BE2C (cell line): ENCODE results near the gene LYAR.
"Not testable (repeated sequence)": the region's sequence is repeated elsewhere in the genome, so short reads cannot be mapped to it uniquely, and the experiment has no call there.

Experiments used
- DNase-seq: peaks from one replicate; pipeline ENCODE4 v3.0.0-alpha.2; 2020
- H3K27me3 ChIP-seq: fragments of 250-450 bp; sonication (Bioruptor Pico); 2 replicates; pipeline ENCODE4 v1.5.1; 2020; ENCODE audit warnings: mild to moderate bottlenecking
- H3K36me3 ChIP-seq: fragments of 250-450 bp; sonication (Bioruptor Pico); 2 replicates; pipeline ENCODE4 v1.5.1; 2020; ENCODE audit warnings: mild to moderate bottlenecking
- H3K4me1 ChIP-seq: fragments of 250-450 bp; sonication (Bioruptor Pico); 2 replicates; pipeline ENCODE4 v1.5.1; 2020
- H3K4me3 ChIP-seq: 2 replicates; pipeline ENCODE4 v1.5.1; 2011; ENCODE audit warnings: low read depth, low read length
- H3K9me3 ChIP-seq: fragments of 250-450 bp; sonication (Bioruptor Pico); 2 replicates; pipeline ENCODE4 v1.5.1; 2020
- CTCF ChIP-seq: IDR thresholded peaks from 2 replicates; pipeline ENCODE4 v1.5.1; 2012; ENCODE audit warnings: mild to moderate bottlenecking, low read depth, low read length

Gene LYAR

GRCh38 chr4:4268776-4269175, 21.2 kb downstream of the LYAR start:
- TF ChIP-seq CTCF = no peak
- Histone ChIP-seq H3K27me3 (no peaks in the 10 kb centered on the region), H3K4me3 (no peak overlapping the region), H3K4me1 (no peaks in the 10 kb centered on the region), H3K36me3 (peaks cover 35% of the 10 kb centered on the region), H3K9me3 (no peaks in the 10 kb centered on the region)
- no peak for DNase-seq

GRCh38 chr4:4267981-4268380, 22.0 kb downstream of the LYAR start:
- TF ChIP-seq CTCF = no peak
- Histone ChIP-seq H3K4me3 (no peak overlapping the region), H3K9me3 (no peaks in the 10 kb centered on the region), H3K27me3 (no peaks in the 10 kb centered on the region), H3K4me1 (no peaks in the 10 kb centered on the region), H3K36me3 (peaks cover 27% of the 10 kb centered on the region)
- DNase-seq = no peak

- peaks cover 2% of the 10 kb centered on the region; the same call in 1 of the 2 replicates for H3K27me3 ChIP-seq
- no peak overlapping the region for H3K4me3 ChIP-seq
- no peaks in the 10 kb centered on the region for H3K4me1 ChIP-seq
- DNase-seq = no peak
- no peaks in the 10 kb centered on the region for H3K9me3 ChIP-seq
- peak; percentile 53 for TF ChIP-seq CTCF
- H3K36me3 ChIP-seq = no peaks in the 10 kb centered on the region
Measured at GRCh38 chr4:4260185-4260751, 29.7 kb downstream of the LYAR start.

GRCh38 chr4:4259484-4260100, 30.4 kb downstream of the LYAR start:
- Histone ChIP-seq H3K27me3 (peaks cover 6% of the 10 kb centered on the region; the same call in 1 of the 2 replicates), H3K4me3 (no peak overlapping the region), H3K9me3 (no peaks in the 10 kb centered on the region), H3K36me3 (no peaks in the 10 kb centered on the region), H3K4me1 (no peaks in the 10 kb centered on the region)
- DNase-seq = no peak
- TF ChIP-seq CTCF = no peak

GRCh38 chr4:4257705-4258104, 32.2 kb downstream of the LYAR start:
- H3K9me3 ChIP-seq, DNase-seq, H3K36me3 ChIP-seq, H3K27me3 ChIP-seq, H3K4me1 ChIP-seq, H3K4me3 ChIP-seq: not testable (repeated sequence)

- peaks cover 6% of the 10 kb centered on the region for H3K27me3 ChIP-seq
- H3K4me3 ChIP-seq = no peak overlapping the region
- TF ChIP-seq CTCF = no peak
- DNase-seq = no peak
- no peaks in the 10 kb centered on the region for H3K9me3 ChIP-seq
- H3K36me3 ChIP-seq = no peaks in the 10 kb centered on the region
- H3K4me1 ChIP-seq = no peaks in the 10 kb centered on the region
Measured at GRCh38 chr4:4256799-4257198, 33.2 kb downstream of the LYAR start.
